Fibroblast of villous mesenchyme (primary cell): Measurements from ENCODE around the gene ADARB2. TPM values are rescaled to one million over a fixed set of nuclear protein-coding genes. Genes with fewer than 3 reads are reported as not detected.

ENCODE experiments used
- DNase-seq: peaks from one replicate; pipeline ENCODE4 v3.0.0-alpha.2; 2010; ENCODE audit warnings: low read depth
- H3K4me3 ChIP-seq: 2 replicates; pipeline ENCODE4 v1.5.1; 2011; ENCODE audit warnings: low read depth, mild to moderate bottlenecking, low read length
- total RNA-seq: library from RNA; depleted of rRNA; stranded (reverse); fragments of >200 nt; gene quantifications from 2 replicates; pipeline ENCODE4 v1.2.3, GENCODE V29; 2012
- TF ChIP-seq, protein P1 (sequence below): IDR thresholded peaks from 2 replicates; pipeline ENCODE4 v1.5.1; 2012; ENCODE audit warnings: low read depth, mild to moderate bottlenecking, low read length; ENCODE audit not compliant: insufficient read depth

The ADARB2 gene
- total RNA-seq, 1 donor = not detected

GRCh38 chr10:1567152-1567551 lies 170.2 kb downstream of the ADARB2 start:
- no peak for DNase-seq
- TF ChIP-seq, protein P1, sequence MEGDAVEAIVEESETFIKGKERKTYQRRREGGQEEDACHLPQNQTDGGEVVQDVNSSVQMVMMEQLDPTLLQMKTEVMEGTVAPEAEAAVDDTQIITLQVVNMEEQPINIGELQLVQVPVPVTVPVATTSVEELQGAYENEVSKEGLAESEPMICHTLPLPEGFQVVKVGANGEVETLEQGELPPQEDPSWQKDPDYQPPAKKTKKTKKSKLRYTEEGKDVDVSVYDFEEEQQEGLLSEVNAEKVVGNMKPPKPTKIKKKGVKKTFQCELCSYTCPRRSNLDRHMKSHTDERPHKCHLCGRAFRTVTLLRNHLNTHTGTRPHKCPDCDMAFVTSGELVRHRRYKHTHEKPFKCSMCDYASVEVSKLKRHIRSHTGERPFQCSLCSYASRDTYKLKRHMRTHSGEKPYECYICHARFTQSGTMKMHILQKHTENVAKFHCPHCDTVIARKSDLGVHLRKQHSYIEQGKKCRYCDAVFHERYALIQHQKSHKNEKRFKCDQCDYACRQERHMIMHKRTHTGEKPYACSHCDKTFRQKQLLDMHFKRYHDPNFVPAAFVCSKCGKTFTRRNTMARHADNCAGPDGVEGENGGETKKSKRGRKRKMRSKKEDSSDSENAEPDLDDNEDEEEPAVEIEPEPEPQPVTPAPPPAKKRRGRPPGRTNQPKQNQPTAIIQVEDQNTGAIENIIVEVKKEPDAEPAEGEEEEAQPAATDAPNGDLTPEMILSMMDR = no peak
- H3K4me3 ChIP-seq = no peak overlapping the region

GRCh38 chr10:1564791-1565190 lies 172.5 kb downstream of the ADARB2 start:
- H3K4me3 ChIP-seq = no peak overlapping the region
- TF ChIP-seq, protein P1 = no peak
- DNase-seq = no peak

GRCh38 chr10:1563028-1563427 lies 174.3 kb downstream of the ADARB2 start:
- H3K4me3 ChIP-seq = no peak overlapping the region
- no peak for DNase-seq
- TF ChIP-seq, protein P1 = no peak

- TF ChIP-seq, protein P1 = no peak
- no peak for DNase-seq
Observed at GRCh38 chr10:1561731-1562337, 175.5 kb downstream of the ADARB2 start.

GRCh38 chr10:1560535-1561192 lies 176.7 kb downstream of the ADARB2 start:
- DNase-seq = no peak
- TF ChIP-seq, protein P1 = no peak
- H3K4me3 ChIP-seq = no peak overlapping the region

More at GRCh38 chr10:1561731-1562337, 175.5 kb downstream of the ADARB2 start:
- H3K4me3 ChIP-seq = no peak overlapping the region

GRCh38 chr10:1559761-1560160 lies 177.6 kb downstream of the ADARB2 start:
- DNase-seq = no peak
- H3K4me3 ChIP-seq = no peak overlapping the region
- TF ChIP-seq, protein P1 = no peak

GRCh38 chr10:1559311-1559710 lies 178.0 kb downstream of the ADARB2 start:
- no peak for DNase-seq
- no peak overlapping the region for H3K4me3 ChIP-seq
- TF ChIP-seq, protein P1 = no peak
